ENCODE data around the gene SLC17A2. TPM values are rescaled to one million over a fixed set of nuclear protein-coding genes. Genes with fewer than 3 reads are reported as not detected.
A peak's percentile ranks its signal among the peaks of the same experiment; 100 is the strongest.

Gene SLC17A2
- total RNA-seq, 4 donors from 2014 or later = not detected

GRCh38 chr6:25972128-25972527, 41.6 kb upstream of the SLC17A2 start:
- ATAC-seq = no peak
- Histone ChIP-seq H3K27ac (peak overlapping the region in 1 of 4 donors; percentile 32), H3K4me1 (peaks cover 0 to 33% (median 3%) of the 10 kb centered on the region in 3 donors), H3K27me3 (no peaks in the 10 kb centered on the region), H3K9me3 (no peaks in the 10 kb centered on the region), H3K4me3 (no peak overlapping the region), H3K36me3 (peaks cover 3 to 92% of the 10 kb centered on the region in 2 donors)
- WGBS, 2 donors (ENCODE audit: low coverage in 1 of 2) = 80 to 86% methylated on average over 1 of the region's 1 CpG
- no peak for TF ChIP-seq POLR2A (IDR thresholded peaks at IDR 0.05)
- TF ChIP-seq POLR2AphosphoS5 (IDR thresholded peaks at IDR 0.05) = no peak
- no peak for TF ChIP-seq EP300 (IDR thresholded peaks at IDR 0.05)
- TF ChIP-seq CTCF (IDR thresholded peaks at IDR 0.05) = no peak

GRCh38 chr6:25971187-25971821, 40.8 kb upstream of the SLC17A2 start:
- peak; percentile 80 for ATAC-seq
- H3K4me1 ChIP-seq = peaks cover 3 to 41% (median 5%) of the 10 kb centered on the region in 3 donors
- H3K4me3 ChIP-seq = no peak overlapping the region
- H3K27me3 ChIP-seq = no peaks in the 10 kb centered on the region
- peak; percentile 64 for TF ChIP-seq POLR2AphosphoS5 (IDR thresholded peaks at IDR 0.05)
- no peak for TF ChIP-seq POLR2A (IDR thresholded peaks at IDR 0.05)
- peak overlapping the region; percentile 29 to 39 (median 32) for H3K27ac ChIP-seq
- WGBS, 2 donors (ENCODE audit: low coverage in 1 of 2) = 64 to 78% methylated on average over 1 of the region's 1 CpG
- peaks cover 3 to 92% of the 10 kb centered on the region in 2 donors for H3K36me3 ChIP-seq
- no peaks in the 10 kb centered on the region for H3K9me3 ChIP-seq

- Histone ChIP-seq H3K27ac (no peak overlapping the region), H3K36me3 (peaks cover 0 to 83% of the 10 kb centered on the region in 2 donors), H3K9me3 (no peaks in the 10 kb centered on the region), H3K27me3 (no peaks in the 10 kb centered on the region), H3K4me1 (peaks cover 3 to 66% (median 14%) of the 10 kb centered on the region in 3 donors), H3K4me3 (no peak overlapping the region)
- peak; percentile 67 for ATAC-seq
- TF ChIP-seq POLR2A (IDR thresholded peaks at IDR 0.05) (no peak), CTCF (IDR thresholded peaks at IDR 0.05) (no peak), POLR2AphosphoS5 (IDR thresholded peaks at IDR 0.05) (no peak), EP300 (IDR thresholded peaks at IDR 0.05) (no peak)
These were observed 38.3 kb upstream of the SLC17A2 start for GRCh38 chr6:25968769-25969168.

GRCh38 chr6:25966711-25967110, 36.2 kb upstream of the SLC17A2 start:
- no peak overlapping the region for H3K27ac ChIP-seq
- TF ChIP-seq EP300 (IDR thresholded peaks at IDR 0.05) = no peak
- no peak for TF ChIP-seq POLR2AphosphoS5 (IDR thresholded peaks at IDR 0.05)
- no peak for TF ChIP-seq CTCF (IDR thresholded peaks at IDR 0.05)
- TF ChIP-seq POLR2A (IDR thresholded peaks at IDR 0.05) = no peak
- H3K27me3 ChIP-seq = no peaks in the 10 kb centered on the region
- H3K36me3 ChIP-seq = peaks cover 0 to 63% of the 10 kb centered on the region in 2 donors
- 91 to 93% methylated on average over 2 to 7 of the region's 9 CpGs for WGBS, 2 donors (ENCODE audit: low coverage in 1 of 2)
- ATAC-seq = no peak
- no peak overlapping the region for H3K4me3 ChIP-seq
- H3K9me3 ChIP-seq = no peaks in the 10 kb centered on the region
- H3K4me1 ChIP-seq = peaks cover 3 to 82% (median 19%) of the 10 kb centered on the region in 3 donors

GRCh38 chr6:25965058-25965457, 34.6 kb upstream of the SLC17A2 start:
- TF ChIP-seq POLR2A (IDR thresholded peaks at IDR 0.05) = no peak
- no peak for TF ChIP-seq POLR2AphosphoS5 (IDR thresholded peaks at IDR 0.05)
- H3K4me1 ChIP-seq = peaks cover 0 to 76% (median 21%) of the 10 kb centered on the region in 3 donors

More at GRCh38 chr6:25965058-25965457, 34.6 kb upstream of the SLC17A2 start:
- H3K9me3 ChIP-seq = no peaks in the 10 kb centered on the region
- no peak for ATAC-seq
- peaks cover 0 to 47% of the 10 kb centered on the region in 2 donors for H3K36me3 ChIP-seq
- no peak overlapping the region for H3K27ac ChIP-seq
- 91 to 100% methylated on average over 1 to 4 of the region's 4 CpGs for WGBS, 2 donors (ENCODE audit: low coverage in 1 of 2)
- no peak overlapping the region for H3K4me3 ChIP-seq
- no peaks in the 10 kb centered on the region for H3K27me3 ChIP-seq

All from gastroesophageal sphincter (tissue), 4 donors.